GM21526 (cell line): ENCODE measurements around the gene FMN1.

Experiments used
- ATAC-seq: cut with Tn5 transposase; IDR thresholded peaks from one replicate; pipeline ENCODE4 v1.9.1; 2021; ENCODE audit warnings: moderate library complexity; ENCODE audit not compliant: unreplicated experiment, low FRiP score

Gene FMN1

GRCh38 chr15:33155691-33156420, 38.7 kb downstream of the FMN1 start:
- ATAC-seq: no peak

GRCh38 chr15:33154351-33155166, 40.0 kb downstream of the FMN1 start:
- ATAC-seq: no peak

DNA sequence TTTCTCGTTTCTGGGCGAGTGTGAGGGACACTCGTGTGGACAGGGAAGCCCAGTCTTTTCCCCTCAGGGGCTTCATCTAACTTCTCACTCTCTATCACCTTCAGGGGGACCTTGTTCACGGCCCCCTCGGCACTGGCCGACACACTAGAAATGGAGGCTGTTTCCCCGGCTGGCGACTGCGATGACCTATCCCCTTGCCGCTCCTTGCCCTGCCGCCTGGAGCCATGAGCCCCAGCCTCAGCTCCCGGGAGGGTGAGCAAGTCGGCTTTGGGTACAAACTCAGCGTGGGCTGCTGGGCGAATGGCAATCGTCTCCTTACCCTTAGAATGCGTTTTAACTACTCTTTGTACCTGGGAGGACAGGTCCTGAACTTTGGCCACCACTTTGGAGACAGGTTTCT, 41.0 kb downstream of the FMN1 start:
- no peak for ATAC-seq

- no peak for ATAC-seq
Measured at GRCh38 chr15:33152502-33153109, 41.9 kb downstream of the FMN1 start.

- no peak for ATAC-seq
Measured at GRCh38 chr15:33150971-33151370, 43.5 kb downstream of the FMN1 start.

DNA sequence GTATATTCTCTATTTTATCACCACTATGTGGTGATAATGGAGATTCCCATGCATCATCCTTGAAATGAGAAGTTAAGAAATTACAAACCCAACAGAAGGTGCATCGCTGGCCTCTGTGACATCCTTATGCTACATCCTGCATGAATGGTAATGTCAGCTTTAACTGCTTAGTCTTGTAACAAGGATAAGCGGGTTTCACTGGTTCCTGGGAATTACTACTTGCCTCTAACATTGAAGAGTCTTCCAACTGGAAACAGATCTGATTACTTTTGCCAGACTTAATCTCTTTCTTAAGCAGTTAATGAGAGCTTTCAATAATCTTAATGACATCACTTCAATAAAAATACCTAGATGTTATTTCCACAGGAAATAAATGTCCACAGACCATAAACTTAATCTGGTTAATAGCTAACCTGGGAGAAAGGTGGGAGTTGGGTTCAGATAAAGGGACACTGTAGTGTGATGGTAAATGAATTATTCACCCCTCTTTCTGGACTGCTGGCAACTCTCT, 44.0 kb downstream of the FMN1 start:
- ATAC-seq: no peak

- ATAC-seq: no peak
Measured at GRCh38 chr15:33149919-33150318, 44.6 kb downstream of the FMN1 start.

DNA sequence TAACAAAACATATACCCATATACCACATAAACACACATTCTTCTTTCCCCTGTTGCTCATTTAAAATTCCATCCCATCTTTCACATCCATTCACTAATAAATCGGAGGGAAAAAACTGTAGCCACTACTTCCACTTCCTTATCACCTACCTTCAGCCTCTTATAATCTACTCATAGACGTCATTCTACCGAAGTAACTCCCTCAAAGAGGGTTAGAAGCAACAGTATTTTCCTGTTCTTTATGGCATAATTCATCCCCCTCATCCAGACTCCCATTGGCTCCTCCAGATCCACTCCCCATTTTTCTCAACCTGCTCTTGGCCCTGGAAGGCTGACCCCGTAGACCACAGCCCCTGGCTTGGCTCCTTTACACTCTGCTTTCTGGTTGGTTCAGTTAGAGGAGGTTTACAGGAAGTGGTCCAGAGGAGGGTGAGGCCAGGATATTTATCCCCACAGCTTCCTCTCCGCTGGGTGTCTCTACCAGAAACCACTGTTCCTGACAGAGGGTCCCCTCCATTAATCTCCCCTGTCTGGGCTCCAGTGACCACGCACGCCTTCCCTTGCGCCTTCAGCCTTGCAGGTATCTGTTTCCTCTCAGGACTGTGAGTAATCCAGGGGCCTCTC, 46.3 kb downstream of the FMN1 start:
- no peak for ATAC-seq

- no peak for ATAC-seq
Measured at GRCh38 chr15:33146051-33146450, 48.5 kb downstream of the FMN1 start.

DNA sequence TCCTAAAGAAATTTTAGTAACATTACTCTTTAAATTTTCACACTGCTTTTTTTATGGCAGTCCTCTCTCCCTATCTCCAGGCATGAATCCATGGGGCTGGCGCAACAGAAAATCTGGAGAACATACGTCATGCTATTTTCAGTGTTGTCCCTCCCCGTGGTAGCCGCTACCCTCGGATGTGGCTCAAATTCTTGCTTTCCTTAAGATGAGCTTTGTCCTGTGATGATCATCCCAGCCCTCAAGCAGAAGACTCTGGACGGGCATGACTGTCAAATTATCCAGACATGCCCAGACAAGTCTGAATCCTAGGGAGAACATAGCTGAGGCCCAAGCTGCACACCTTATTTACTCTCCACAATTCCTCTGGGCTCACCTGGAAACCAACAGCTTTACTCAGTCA, 49.1 kb downstream of the FMN1 start:
- no peak for ATAC-seq

GRCh38 chr15:33142708-33143107, 51.8 kb downstream of the FMN1 start:
- no peak for ATAC-seq

DNA sequence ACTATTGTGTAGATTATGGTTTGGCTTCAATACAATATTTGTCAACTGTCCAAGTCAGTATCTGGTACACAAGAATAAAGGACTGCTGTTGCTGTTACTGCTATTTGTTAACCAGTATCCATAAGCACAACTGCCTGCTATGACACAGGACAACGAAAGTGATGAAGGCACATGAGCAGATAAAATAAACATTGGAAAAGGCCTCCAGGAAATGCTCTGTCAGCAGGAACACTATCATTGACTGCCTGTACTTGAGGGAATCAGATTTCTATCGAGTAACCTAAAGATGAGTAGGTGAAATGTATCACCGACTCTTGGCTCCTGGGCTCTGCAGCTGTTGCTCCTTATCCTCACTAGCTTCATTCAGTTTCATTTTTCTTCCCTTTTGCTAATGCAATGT, 56.5 kb downstream of the FMN1 start:
- ATAC-seq: no peak

- ATAC-seq: no peak
Measured at GRCh38 chr15:33137101-33137500, 57.4 kb downstream of the FMN1 start.

DNA sequence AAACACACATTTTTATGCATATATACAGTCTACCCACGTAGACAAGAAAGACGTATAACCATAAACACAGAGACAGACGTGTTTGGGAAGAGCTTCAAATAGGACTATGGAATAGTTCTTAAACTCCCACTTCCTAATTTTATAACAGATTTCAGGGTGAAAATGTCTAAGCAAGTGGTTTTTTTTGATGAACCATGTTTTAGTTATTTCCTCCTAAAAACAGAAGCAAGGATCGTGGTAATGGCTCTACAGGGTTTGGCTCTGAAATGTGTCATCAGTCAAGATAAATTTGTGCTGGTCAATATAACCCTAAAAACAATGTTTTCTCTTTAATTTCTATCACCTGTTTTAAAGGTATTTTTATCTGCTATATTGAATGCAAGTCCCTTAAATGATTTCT, 58.2 kb downstream of the FMN1 start:
- ATAC-seq: no peak

- no peak for ATAC-seq
Measured at GRCh38 chr15:33135355-33135781, 59.1 kb downstream of the FMN1 start.

- ATAC-seq: no peak
Measured at GRCh38 chr15:33132722-33133345, 61.7 kb downstream of the FMN1 start.

GRCh38 chr15:33132233-33132580, 62.3 kb downstream of the FMN1 start:
- no peak for ATAC-seq

- no peak for ATAC-seq
Measured at GRCh38 chr15:33131552-33132232, 62.8 kb downstream of the FMN1 start.

DNA sequence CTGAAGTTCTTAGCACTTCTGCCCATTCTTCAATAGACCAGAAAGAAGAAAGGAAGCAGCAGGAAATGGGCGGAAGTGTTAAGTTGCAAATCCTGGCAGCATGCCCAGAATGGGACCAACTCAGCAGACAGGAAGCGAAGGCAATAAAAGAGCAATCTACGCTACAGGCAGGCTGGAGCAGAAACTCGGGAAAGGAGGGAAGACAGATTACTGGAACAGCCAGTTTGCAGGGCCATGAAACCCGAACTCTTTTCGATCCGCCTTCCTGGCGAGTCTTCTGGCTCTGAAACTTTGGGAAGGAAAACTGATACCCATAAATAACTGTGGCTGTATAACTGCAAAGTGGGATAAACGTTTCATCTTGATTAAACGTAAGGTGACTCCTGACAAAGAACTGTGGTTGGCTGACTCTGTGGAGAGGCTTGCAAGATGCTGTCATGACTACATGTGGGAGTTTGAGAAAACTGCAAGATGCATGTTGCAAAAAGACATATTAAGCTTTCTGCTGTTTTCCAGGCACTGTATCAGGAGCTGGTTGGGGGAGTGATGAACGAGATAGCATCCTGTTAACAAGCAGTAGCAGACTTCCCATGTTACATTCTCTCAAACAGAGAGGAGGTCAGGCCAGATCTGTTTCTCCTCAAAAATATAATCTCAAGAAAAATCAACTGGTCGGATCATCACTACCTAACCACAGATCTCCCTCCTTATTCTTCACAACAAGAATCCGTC, 67.8 kb downstream of the FMN1 start:
- no peak for ATAC-seq
